H1 (cell line): ENCODE results near the gene PLK1. TPM values are rescaled to one million over a fixed set of nuclear protein-coding genes. Genes with fewer than 3 reads are reported as not detected.

Experiments used
- CTCF ChIA-PET: fragments of 300-600 bp; sonication (Branson Sonifier 250); formaldehyde crosslinking; loops from one replicate; lab custom pipeline; 2021; ENCODE audit not compliant: partially characterized antibody; lab: Charles Lee
- POLR2A ChIA-PET: fragments of 300-600 bp; sonication (Branson Sonifier 250); formaldehyde crosslinking; loops from one replicate; lab custom pipeline; 2021; ENCODE audit warnings: inconsistent platforms; ENCODE audit not compliant: partially characterized antibody; lab: Charles Lee
- DNase-seq, 2 experiments: peaks; one replicate each; pipeline versions ENCODE4 v3.0.0 to v3.0.0-alpha.2; 2010 to 2022; ENCODE audit warnings: low spot score in 2 of 2, low read depth in 1 of 2, mixed read lengths in 1 of 2
- FAIRE-seq: peaks from 2 replicates; lab custom pipeline; 2011; peaks lifted over from hg19 to GRCh38; lab: Jason Lieb, UNC
- H2AFZ ChIP-seq: 2 replicates; pipeline ENCODE4 v1.8.1; 2012; ENCODE audit warnings: low read length, inconsistent platforms
- H2AK5ac ChIP-seq: 2 replicates; pipeline ENCODE4 v1.6.1; 2013; ENCODE audit warnings: low read depth, low read length
- H2BK120ac ChIP-seq: replicated peaks from 2 replicates; pipeline ENCODE3; 2013; ENCODE audit warnings: low read depth, low read length, inconsistent platforms
- H2BK12ac ChIP-seq: 2 replicates; pipeline ENCODE4 v1.6.1; 2013; ENCODE audit warnings: low read depth, low read length
- H2BK15ac ChIP-seq: 2 replicates; pipeline ENCODE4 v1.6.1; 2013; ENCODE audit warnings: low read length
- H2BK20ac ChIP-seq: 2 replicates; pipeline ENCODE4 v1.6.1; 2013; ENCODE audit warnings: low read length
- H2BK5ac ChIP-seq: 2 replicates; pipeline ENCODE4 v1.6.1; 2013; ENCODE audit warnings: low read depth, low read length
- H3K14ac ChIP-seq: 2 replicates; pipeline ENCODE4 v1.6.1; 2013; ENCODE audit warnings: inconsistent platforms; ENCODE audit not compliant: insufficient read length
- H3K18ac ChIP-seq: 2 replicates; pipeline ENCODE4 v1.6.1; 2013; ENCODE audit warnings: low read length; ENCODE audit errors: extremely low read depth
- H3K23ac ChIP-seq: 2 replicates; pipeline ENCODE4 v1.6.1; 2013; ENCODE audit warnings: inconsistent platforms; ENCODE audit not compliant: insufficient read length
- H3K23me2 ChIP-seq: 2 replicates; pipeline ENCODE4 v1.6.1; 2013; ENCODE audit warnings: low read depth, low read length
- H3K27ac ChIP-seq: 2 replicates; pipeline ENCODE4 v1.6.1; 2011; ENCODE audit warnings: low read depth, low read length, inconsistent platforms
- H3K27me3 ChIP-seq, 4 experiments: replicated peaks in 1 of 4; 1 replicate in 1 of 4; 2 replicates in 3 of 4; pipeline versions ENCODE4 v1.6.1 to v1.8.1; 2011 to 2013; ENCODE audit warnings: low read length in 3 of 4, mild to moderate bottlenecking in 3 of 4, inconsistent platforms in 2 of 4, mixed read lengths in 2 of 4, moderate library complexity in 1 of 4; ENCODE audit not compliant: control insufficient read depth in 3 of 4, insufficient read depth in 3 of 4; ENCODE audit errors: extremely low read depth in 1 of 4
- H3K36me3 ChIP-seq, 4 experiments: 2 replicates each; pipeline versions ENCODE4 v1.6.1 to v1.8.1; 2011 to 2013; ENCODE audit warnings: mild to moderate bottlenecking in 4 of 4, low read length in 3 of 4, moderate library complexity in 2 of 4, control low read depth in 1 of 4, inconsistent platforms in 1 of 4; ENCODE audit not compliant: insufficient read depth in 4 of 4, control insufficient read depth in 2 of 4
- H3K4ac ChIP-seq: replicated peaks from 2 replicates; pipeline ENCODE3; 2013; ENCODE audit warnings: low read length, low read depth, mixed read lengths, inconsistent platforms; ENCODE audit not compliant: insufficient read length
- H3K4me1 ChIP-seq, 4 experiments: replicated peaks in 1 of 4; 1 replicate in 1 of 4; 2 replicates in 3 of 4; pipeline versions ENCODE4 v1.6.1 to v1.8.1; 2011 to 2013; ENCODE audit warnings: low read length in 3 of 4, inconsistent platforms in 2 of 4, mixed read lengths in 1 of 4; ENCODE audit not compliant: insufficient read depth in 4 of 4, control insufficient read depth in 3 of 4
- H3K4me2 ChIP-seq, 2 experiments: 2 replicates each; pipeline versions ENCODE4 v1.6.1 to v1.8.1; 2011 to 2013; ENCODE audit warnings: low read depth in 2 of 2, low read length in 2 of 2, control low read depth in 1 of 2, inconsistent platforms in 1 of 2, mild to moderate bottlenecking in 1 of 2; ENCODE audit not compliant: insufficient read depth in 1 of 2
- H3K4me3 ChIP-seq, 4 experiments: fragments of 200-600, 300-600 bp in 1 of 4; sonication (generic), shearing (Covaris generic), sonication (Bioruptor Twin) in 1 of 4; 2 replicates each; pipeline versions ENCODE4 v1.5.1 to v1.8.1; 2011 to 2016; ENCODE audit warnings: low read length in 4 of 4, low read depth in 3 of 4, control low read depth in 2 of 4, inconsistent platforms in 2 of 4, mild to moderate bottlenecking in 2 of 4, mixed read lengths in 1 of 4, moderate library complexity in 1 of 4; ENCODE audit not compliant: insufficient read depth in 2 of 4; ENCODE audit errors: extremely low read depth in 1 of 4
- H3K56ac ChIP-seq: replicated peaks from 2 replicates; pipeline ENCODE3; 2013; ENCODE audit warnings: low read depth, mild to moderate bottlenecking, mixed read lengths, low read length, inconsistent platforms; ENCODE audit not compliant: insufficient read length
- H3K79me1 ChIP-seq: 2 replicates; pipeline ENCODE4 v1.6.1; 2013; ENCODE audit warnings: low read depth, low read length, control low read depth
- H3K79me2 ChIP-seq, 2 experiments: 2 replicates each; pipeline versions ENCODE4 v1.6.1 to v1.8.1; 2012 to 2013; ENCODE audit warnings: low read length in 2 of 2, mild to moderate bottlenecking in 2 of 2, inconsistent platforms in 1 of 2; ENCODE audit not compliant: insufficient read depth in 2 of 2, control insufficient read depth in 1 of 2
- H3K9ac ChIP-seq, 4 experiments: replicated peaks in 1 of 4; 1 replicate in 1 of 4; 2 replicates in 3 of 4; pipeline versions ENCODE4 v1.6.1 to v1.8.1; 2011 to 2013; ENCODE audit warnings: low read depth in 3 of 4, low read length in 3 of 4, control low read depth in 2 of 4, mild to moderate bottlenecking in 2 of 4, moderate library complexity in 2 of 4, inconsistent platforms in 1 of 4; ENCODE audit errors: extremely low read depth in 1 of 4
- H3K9me3 ChIP-seq, 2 experiments: 2 replicates each; pipeline versions ENCODE4 v1.6.1 to v1.8.1; 2012 to 2013; ENCODE audit warnings: mild to moderate bottlenecking in 2 of 2, moderate library complexity in 2 of 2, control low read depth in 1 of 2, inconsistent platforms in 1 of 2, low read depth in 1 of 2, low read length in 1 of 2, mixed read lengths in 1 of 2; ENCODE audit not compliant: insufficient read depth in 2 of 2
- H4K20me1 ChIP-seq, 2 experiments: replicated peaks in 1 of 2; 2 replicates each; pipeline versions ENCODE3 to v1.8.1; 2011 to 2013; ENCODE audit warnings: inconsistent platforms in 2 of 2, low read length in 2 of 2, mild to moderate bottlenecking in 1 of 2; ENCODE audit not compliant: insufficient read depth in 2 of 2, control insufficient read depth in 1 of 2
- H4K5ac ChIP-seq: 2 replicates; pipeline ENCODE4 v1.6.1; 2013; ENCODE audit warnings: low read length, low read depth, mixed read lengths, inconsistent platforms; ENCODE audit not compliant: insufficient read length
- H4K8ac ChIP-seq: 2 replicates; pipeline ENCODE4 v1.8.0; 2013; ENCODE audit warnings: mild to moderate bottlenecking, moderate library complexity, low read length, inconsistent platforms; ENCODE audit not compliant: insufficient read depth; ENCODE audit errors: extremely low read depth
- H4K91ac ChIP-seq: replicated peaks from 2 replicates; pipeline ENCODE3; 2013; ENCODE audit warnings: low read length, mixed read lengths, inconsistent platforms; ENCODE audit not compliant: insufficient read length
- BACH1 ChIP-seq: IDR thresholded peaks from 2 replicates; pipeline ENCODE4 v1.6.1; 2012; ENCODE audit warnings: low read length, improper control_type of control experiment
- CEBPB ChIP-seq: IDR thresholded peaks from 2 replicates; pipeline ENCODE4 v1.6.1; 2012; ENCODE audit warnings: low read depth, low read length
- EZH2 ChIP-seq: fragments of 200-600 bp; sonication (generic); IDR thresholded peaks from 2 replicates; pipeline ENCODE4 v1.7.1; 2012; ENCODE audit warnings: low read depth, mild to moderate bottlenecking, moderate library complexity, low read length, inconsistent platforms; ENCODE audit not compliant: severe bottlenecking
- GABPA ChIP-seq: IDR thresholded peaks from 2 replicates; pipeline ENCODE4 v1.6.1; 2011; ENCODE audit warnings: mild to moderate bottlenecking, low read length, moderate library complexity, borderline replicate concordance; ENCODE audit not compliant: insufficient read depth
- HDAC2 ChIP-seq, 2 experiments: fragments of 300-600 bp in 1 of 2; sonication (generic) in 1 of 2; IDR thresholded peaks; 2 replicates each; pipeline ENCODE4 v1.6.1; 2011 to 2012; ENCODE audit warnings: low read depth in 2 of 2, low read length in 2 of 2, mild to moderate bottlenecking in 2 of 2, moderate library complexity in 2 of 2, borderline replicate concordance in 1 of 2, inconsistent platforms in 1 of 2
- MAFK ChIP-seq: IDR thresholded peaks from 2 replicates; pipeline ENCODE4 v1.6.1; 2012; ENCODE audit warnings: low read depth, mild to moderate bottlenecking, improper control_type of control experiment, low read length
- POLR2A ChIP-seq, 2 experiments: IDR thresholded peaks; 1 replicate in 1 of 2; 2 replicates in 1 of 2; pipeline ENCODE4 v1.6.1; 2011; ENCODE audit warnings: low read depth in 2 of 2, low read length in 2 of 2, mild to moderate bottlenecking in 2 of 2; ENCODE audit errors: control extremely low read depth in 1 of 2
- RAD21 ChIP-seq, 2 experiments: IDR thresholded peaks in 1 of 2; conservative IDR thresholded peaks in 1 of 2; 2 replicates each; pipeline ENCODE4 v1.6.1; 2011; ENCODE audit warnings: low read depth in 2 of 2, low read length in 2 of 2, improper control_type of control experiment in 1 of 2, inconsistent platforms in 1 of 2, mild to moderate bottlenecking in 1 of 2, moderate library complexity in 1 of 2
- RBBP5 ChIP-seq: IDR thresholded peaks from 2 replicates; pipeline ENCODE4 v1.7.1; 2012; ENCODE audit warnings: low read depth, mild to moderate bottlenecking, inconsistent platforms, low read length, moderate library complexity, borderline replicate concordance
- SIRT6 ChIP-seq: IDR thresholded peaks from one replicate; pipeline ENCODE4 v1.7.1; 2012; ENCODE audit warnings: low read length, inconsistent platforms
- SP2 ChIP-seq: IDR thresholded peaks from 2 replicates; pipeline ENCODE4 v1.6.1; 2012; ENCODE audit warnings: mild to moderate bottlenecking, low read length, inconsistent platforms
- TAF1 ChIP-seq: IDR thresholded peaks from 2 replicates; pipeline ENCODE4 v1.6.1; 2011; ENCODE audit warnings: mild to moderate bottlenecking, low read depth, low read length
- WGBS, 2 experiments: shearing (Covaris generic) in 1 of 2; methylation state at CpG; one replicate each; pipeline versions ENCODE4 v1.1.6 to v1.1.7; 2013 to 2015; ENCODE audit warnings: low lambda C conversion rate in 2 of 2, mixed read lengths in 2 of 2, inconsistent platforms in 1 of 2, low coverage in 1 of 2, missing lambda C conversion rate in 1 of 2; ENCODE audit not compliant: insufficient replicate concordance in 2 of 2, insufficient coverage in 1 of 2, insufficient read length in 1 of 2; ENCODE audit errors: extremely low coverage in 1 of 2, missing lambda C conversion rate in 1 of 2; 5-methylcytosine and 5-hydroxymethylcytosine counted together
- polyA plus RNA-seq, 7 experiments: library from polyadenylated mRNA; depleted of rRNA in 3 of 7; stranded (reverse) in 5 of 7; unstranded in 2 of 7; fragments of >200 nt in 5 of 7; fragments of 200-250 nt in 2 of 7; gene quantifications; 1 replicate in 5 of 7; 2 replicates in 1 of 7; 4 replicates in 1 of 7; pipeline versions ENCODE4 v1.2.1 to v1.2.3, GENCODE V29; 2011 to 2013; ENCODE audit warnings: missing spikeins in 2 of 7, mixed read lengths in 2 of 7
- total RNA-seq: library from RNA; stranded (reverse); fragmentation: NEBNext Ultra II Directional; extraction: Animal tissue kit (Norgen Biotek cat#: 25700); gene quantifications from 2 replicates; pipeline ENCODE4 v1.2.1, GENCODE V29; 2021

The PLK1 gene
- total and polyA plus RNA-seq, 2 of the 8 experiments (the other 6 are each of a cell fraction or from before 2014, with no cell fraction given): 127 to 139 TPM

GRCh38 chr16:23710504-23710903 is 31.8 kb downstream of the PLK1 start:
- CTCF ChIA-PET: interaction anchor here (1.5 kb wide), 1 partner anchor 13 kb away, joined by 3 read pairs; no protein-coding TSS in a partner anchor
- FAIRE-seq: no peak
- 87% methylated on average over 3 of the region's 3 CpGs; no CpG with 5 or more reads in 1 of the 2 experiments for WGBS, 2 experiments
- TF ChIP-seq HDAC2 (IDR thresholded peaks at IDR 0.05; ENCODE audit: borderline replicate concordance in 1 of 2, low read depth in 2 of 2, low read length in 2 of 2): no peak
- TF ChIP-seq CEBPB: no peak
- TF ChIP-seq TAF1: no peak
- no peak for TF ChIP-seq MAFK
- TF ChIP-seq EZH2: no peak
- TF ChIP-seq POLR2A (IDR thresholded peaks at IDR 0.05; ENCODE audit: control extremely low read depth in 1 of 2, low read depth in 2 of 2, low read length in 2 of 2): no peak
- TF ChIP-seq RAD21 (IDR thresholded peaks at IDR 0.05 in 1 of 2, conservative IDR thresholded peaks at IDR 0.05 in 1 of 2; ENCODE audit: low read depth in 2 of 2, low read length in 2 of 2): no peak
- no peak for TF ChIP-seq RBBP5
- no peak for TF ChIP-seq BACH1
- TF ChIP-seq SIRT6: no peak
- no peak for TF ChIP-seq GABPA
- TF ChIP-seq SP2: no peak

More at GRCh38 chr16:23710504-23710903, 31.8 kb downstream of the PLK1 start:
- Histone ChIP-seq H3K27ac (no peak overlapping the region), H3K27me3 (peaks cover 2 to 21% (median 19%) of the 10 kb centered on the region in 4 experiments), H3K4me2 (no peak overlapping the region), H2BK120ac (no peak overlapping the region), H3K23me2 (peaks cover 10% of the 10 kb centered on the region; the same call in 1 of the 2 replicates), H2BK20ac (no peak overlapping the region), H4K8ac (no peak overlapping the region), H3K18ac (no peak overlapping the region), H3K4me1 (no peaks in the 10 kb centered on the region; a peak in 1 of 7 replicates), H4K5ac (no peak overlapping the region), H3K79me1 (no peaks in the 10 kb centered on the region), H2BK12ac (no peak overlapping the region), H2BK5ac (no peak overlapping the region), H3K56ac (no peak overlapping the region), H2BK15ac (no peak overlapping the region), H2AFZ (no peak overlapping the region), H3K79me2 (no peaks in the 10 kb centered on the region), H3K14ac (no peak overlapping the region), H3K9me3 (peaks cover 8% of the 10 kb centered on the region in 2 experiments; a peak in 2 of 4 replicates), H3K4me3 (no peak overlapping the region), H3K4ac (no peak overlapping the region), H3K36me3 (no peaks in the 10 kb centered on the region), H2AK5ac (no peak overlapping the region), H4K91ac (no peak overlapping the region), H3K23ac (no peak overlapping the region), H4K20me1 (no peaks in the 10 kb centered on the region), H3K9ac (no peak overlapping the region)
- no peak for DNase-seq
- POLR2A ChIA-PET: interaction anchor here (1.4 to 1.6 kb wide), 2 partner anchors 11 to 15 kb away, joined by 3 to 4 read pairs; no protein-coding TSS in a partner anchor
